HCT116 (cell line): ENCODE measurements around the gene TIMD4. TPM values are rescaled to one million over a fixed set of nuclear protein-coding genes. Genes with fewer than 3 reads are reported as not detected.

Experiments used
- ATAC-seq: fragments of 200-7000 bp; cut with Tn5 transposase; 2 replicates; pipeline ENCODE4 v1.9.1; 2020; ENCODE audit warnings: mild to moderate bottlenecking, moderate library complexity
- Bru-seq: library from RNA; stranded (reverse); fragments of 400-500 nt; gene quantifications from one replicate; lab custom pipeline; 2021; lab: Mats Ljungman, UMichigan
- BruChase-seq, 2 experiments: library from RNA; stranded (reverse); fragments of 400-500 nt; gene quantifications; one replicate each; lab custom pipeline; 2021; lab: Mats Ljungman, UMichigan
- BruUV-seq: library from RNA; stranded (reverse); fragments of 400-500 nt; replicated peaks from 2 replicates; lab custom pipeline; 2021; lab: Mats Ljungman, UMichigan
- CTCF ChIA-PET: fragments of 300-600 bp; sonication (Branson Sonifier 250); formaldehyde crosslinking; loops from one replicate; lab custom pipeline; 2021; ENCODE audit warnings: antibody characterized with exemption; lab: Charles Lee
- POLR2A ChIA-PET: fragments of 300-600, 350-600 bp; sonication (Branson Sonifier 250); formaldehyde crosslinking; loops from one replicate; lab custom pipeline; 2021; ENCODE audit warnings: antibody characterized with exemption; lab: Charles Lee
- RAD21 ChIA-PET, 2 experiments: fragments of 300-600 bp; sonication (Branson Sonifier 250); formaldehyde crosslinking; loops; one replicate each; lab custom pipeline; 2023; ENCODE audit warnings: low total read pairs in 2 of 2; ENCODE audit not compliant: uncharacterized antibody in 2 of 2, unreplicated experiment in 2 of 2, low non-redundant PET in 1 of 2; lab: Charles Lee
- DNase-seq: peaks from one replicate; pipeline ENCODE4 v3.0.0-alpha.2; 2010; ENCODE audit warnings: low read depth, low spot score
- H2AFZ ChIP-seq: fragments of 200-600 bp; shearing (Covaris generic), sonication (generic); 2 replicates; pipeline ENCODE4 v1.6.1; 2017; ENCODE audit warnings: low read depth, mixed run types, mixed read lengths, antibody characterized with exemption, low read length; ENCODE audit not compliant: poor library complexity, severe bottlenecking
- H3K27ac ChIP-seq: 2 replicates; pipeline ENCODE4 v1.5.1; 2012; ENCODE audit warnings: low read depth, low read length
- H3K27me3 ChIP-seq: fragments of 200-600 bp; sonication (generic); 2 replicates; pipeline ENCODE4 v1.6.1; 2016; ENCODE audit warnings: mixed run types, low read length, mixed read lengths; ENCODE audit not compliant: insufficient read depth
- H3K36me3 ChIP-seq, 2 experiments: fragments of 200-500 bp in 1 of 2; fragments of 200-600 bp in 1 of 2; sonication (Bioruptor generic) in 1 of 2; sonication (generic) in 1 of 2; 2 replicates each; pipeline versions ENCODE4 v1.5.1 to v1.6.1; 2014 to 2016; ENCODE audit warnings: low read length in 2 of 2, inconsistent platforms in 1 of 2, mixed read lengths in 1 of 2, mixed run types in 1 of 2; ENCODE audit not compliant: insufficient read depth in 2 of 2, control insufficient read depth in 1 of 2
- H3K4me1 ChIP-seq, 2 experiments: fragments of 200-600 bp in 1 of 2; sonication (generic) in 1 of 2; 2 replicates each; pipeline versions ENCODE4 v1.5.1 to v1.6.1; 2012 to 2017; ENCODE audit warnings: low read length in 2 of 2, inconsistent platforms in 1 of 2, mild to moderate bottlenecking in 1 of 2, mixed read lengths in 1 of 2, mixed run types in 1 of 2, moderate library complexity in 1 of 2; ENCODE audit not compliant: insufficient read depth in 2 of 2, control insufficient read depth in 1 of 2
- H3K4me2 ChIP-seq: fragments of 200-600 bp; sonication (generic); 2 replicates; pipeline ENCODE4 v1.6.1; 2017; ENCODE audit warnings: mixed run types, low read length, mixed read lengths
- H3K4me3 ChIP-seq, 2 experiments: fragments of 200-600 bp in 1 of 2; sonication (generic) in 1 of 2; replicated peaks in 1 of 2; 2 replicates each; pipeline ENCODE4 v1.5.1; 2011 to 2016; ENCODE audit warnings: low read length in 2 of 2, control low read depth in 1 of 2, low read depth in 1 of 2, mild to moderate bottlenecking in 1 of 2, mixed read lengths in 1 of 2, mixed run types in 1 of 2
- H3K79me2 ChIP-seq: fragments of 200-600 bp; sonication (generic); 2 replicates; pipeline ENCODE4 v1.6.1; 2017; ENCODE audit warnings: mild to moderate bottlenecking, mixed run types, low read length, moderate library complexity, mixed read lengths; ENCODE audit not compliant: insufficient read depth
- H3K9ac ChIP-seq: fragments of 200-600 bp; sonication (generic); 2 replicates; pipeline ENCODE4 v1.6.1; 2016; ENCODE audit warnings: low read length, mixed read lengths
- H3K9me2 ChIP-seq: fragments of 200-600 bp; sonication (generic), shearing (Covaris generic); 2 replicates; pipeline ENCODE4 v1.6.1; 2017; ENCODE audit warnings: mixed run types, mild to moderate bottlenecking, moderate library complexity; ENCODE audit not compliant: insufficient read depth
- H3K9me3 ChIP-seq, 2 experiments: fragments of 200-500 bp in 1 of 2; fragments of 200-600 bp in 1 of 2; sonication (Bioruptor generic) in 1 of 2; sonication (generic) in 1 of 2; 2 replicates each; pipeline ENCODE4 v1.6.1; 2014 to 2017; ENCODE audit warnings: low read length in 2 of 2, mixed read lengths in 2 of 2, inconsistent platforms in 1 of 2, low read depth in 1 of 2, mild to moderate bottlenecking in 1 of 2, mixed run types in 1 of 2, moderate library complexity in 1 of 2; ENCODE audit not compliant: control insufficient read depth in 1 of 2, insufficient read depth in 1 of 2
- H4K20me1 ChIP-seq: fragments of 200-600 bp; sonication (generic), shearing (Covaris generic); 2 replicates; pipeline ENCODE4 v1.6.1; 2017; ENCODE audit warnings: mixed run types, mild to moderate bottlenecking, moderate library complexity; ENCODE audit not compliant: insufficient read depth
- CEBPB ChIP-seq: IDR thresholded peaks from 2 replicates; pipeline ENCODE4 v1.6.1; 2012; ENCODE audit warnings: low read depth
- FOSL1 ChIP-seq: IDR thresholded peaks from 2 replicates; pipeline ENCODE4 v1.6.1; 2012; ENCODE audit warnings: low read depth
- POLR2AphosphoS5 ChIP-seq: IDR thresholded peaks from 2 replicates; pipeline ENCODE4 v1.6.1; 2011; ENCODE audit warnings: mild to moderate bottlenecking, low read depth, low read length, moderate library complexity
- RAD21 ChIP-seq: IDR thresholded peaks from 2 replicates; pipeline ENCODE4 v1.6.1; 2012; ENCODE audit warnings: low read depth, mild to moderate bottlenecking
- SIN3A ChIP-seq: IDR thresholded peaks from 2 replicates; pipeline ENCODE4 v1.6.1; 2012; ENCODE audit warnings: low read depth
- SP1 ChIP-seq: IDR thresholded peaks from 2 replicates; pipeline ENCODE4 v1.6.1; 2012; ENCODE audit warnings: low read depth
- SRF ChIP-seq: IDR thresholded peaks from 2 replicates; pipeline ENCODE4 v1.6.1; 2012; ENCODE audit warnings: low read depth
- YY1 ChIP-seq: IDR thresholded peaks from 2 replicates; pipeline ENCODE4 v1.6.1; 2011; ENCODE audit warnings: low read length, low read depth, moderate library complexity, mild to moderate bottlenecking; ENCODE audit not compliant: insufficient replicate concordance; ENCODE audit errors: extremely low read depth
- intact Hi-C: fragments of 100-400 bp; cut with micrococcal nuclease; formaldehyde crosslinking; loops from 2 replicates; pipeline ENCODE4 v1.10.0; 2022
- long read RNA-seq: library from polyadenylated mRNA; unstranded; transcript quantifications from one replicate; pipeline ENCODE4 v2.0.0, GENCODE V29; 2021; ENCODE audit not compliant: unreplicated experiment
- polyA plus RNA-seq: library from polyadenylated mRNA; unstranded; fragments of >200 nt; gene quantifications from 2 replicates; pipeline ENCODE4 v1.2.1, GENCODE V29; 2012; ENCODE audit warnings: missing spikeins
- total RNA-seq: library from RNA; stranded (reverse); gene quantifications from one replicate; pipeline ENCODE4 v1.2.1, GENCODE V29; 2021; ENCODE audit not compliant: unreplicated experiment
- TF ChIP-seq, protein P1 (sequence below): IDR thresholded peaks from 2 replicates; pipeline ENCODE4 v1.6.1; 2012; ENCODE audit warnings: low read depth

TIMD4 gene
- total RNA-seq (not detected), Bru-seq, nascent RNA (not detected), BruChase-seq, experiment 1, labeled RNA remaining after a 6-hour chase (percentile 8 among the genes with signal in this experiment), BruChase-seq, experiment 2, labeled RNA remaining after a 2-hour chase (percentile 2 among the genes with signal in this experiment)
- polyA plus RNA-seq: not detected in 2 replicates
- long read RNA-seq: 0 reads

- no TSS peak for BruUV-seq
- TF ChIP-seq YY1 (no peak), SP1 (no peak), POLR2AphosphoS5 (no peak), RAD21 (no peak), SRF (no peak), CEBPB (no peak), SIN3A (no peak), FOSL1 (no peak)
- TF ChIP-seq, protein P1, sequence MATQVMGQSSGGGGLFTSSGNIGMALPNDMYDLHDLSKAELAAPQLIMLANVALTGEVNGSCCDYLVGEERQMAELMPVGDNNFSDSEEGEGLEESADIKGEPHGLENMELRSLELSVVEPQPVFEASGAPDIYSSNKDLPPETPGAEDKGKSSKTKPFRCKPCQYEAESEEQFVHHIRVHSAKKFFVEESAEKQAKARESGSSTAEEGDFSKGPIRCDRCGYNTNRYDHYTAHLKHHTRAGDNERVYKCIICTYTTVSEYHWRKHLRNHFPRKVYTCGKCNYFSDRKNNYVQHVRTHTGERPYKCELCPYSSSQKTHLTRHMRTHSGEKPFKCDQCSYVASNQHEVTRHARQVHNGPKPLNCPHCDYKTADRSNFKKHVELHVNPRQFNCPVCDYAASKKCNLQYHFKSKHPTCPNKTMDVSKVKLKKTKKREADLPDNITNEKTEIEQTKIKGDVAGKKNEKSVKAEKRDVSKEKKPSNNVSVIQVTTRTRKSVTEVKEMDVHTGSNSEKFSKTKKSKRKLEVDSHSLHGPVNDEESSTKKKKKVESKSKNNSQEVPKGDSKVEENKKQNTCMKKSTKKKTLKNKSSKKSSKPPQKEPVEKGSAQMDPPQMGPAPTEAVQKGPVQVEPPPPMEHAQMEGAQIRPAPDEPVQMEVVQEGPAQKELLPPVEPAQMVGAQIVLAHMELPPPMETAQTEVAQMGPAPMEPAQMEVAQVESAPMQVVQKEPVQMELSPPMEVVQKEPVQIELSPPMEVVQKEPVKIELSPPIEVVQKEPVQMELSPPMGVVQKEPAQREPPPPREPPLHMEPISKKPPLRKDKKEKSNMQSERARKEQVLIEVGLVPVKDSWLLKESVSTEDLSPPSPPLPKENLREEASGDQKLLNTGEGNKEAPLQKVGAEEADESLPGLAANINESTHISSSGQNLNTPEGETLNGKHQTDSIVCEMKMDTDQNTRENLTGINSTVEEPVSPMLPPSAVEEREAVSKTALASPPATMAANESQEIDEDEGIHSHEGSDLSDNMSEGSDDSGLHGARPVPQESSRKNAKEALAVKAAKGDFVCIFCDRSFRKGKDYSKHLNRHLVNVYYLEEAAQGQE: no peak
- CTCF ChIA-PET: no interaction called here
These were observed at the start of gene TIMD4 for GRCh38 chr5:156963125-156963524. TSS of gene TIMD4 (minus strand) at chr5:156963226. CDS start at chr5:156963198, 28 bp downstream.

More at GRCh38 chr5:156963125-156963524, at the start of gene TIMD4:
- DNase-seq: no peak
- Histone ChIP-seq H3K9ac (no peak within 1 kb of the TSS), H4K20me1 (no peaks in the 10 kb centered on the region), H3K27me3 (no peaks in the 10 kb centered on the region), H3K36me3 (no peaks in the 10 kb centered on the region), H3K4me2 (no peak within 1 kb of the TSS), H3K9me2 (no peaks in the 10 kb centered on the region), H3K27ac (no peak within 1 kb of the TSS), H3K4me1 (no peaks in the 10 kb centered on the region), H3K9me3 (no peaks in the 10 kb centered on the region), H2AFZ (no peak within 1 kb of the TSS), H3K4me3 (no peak within 1 kb of the TSS), H3K79me2 (no peaks in the 10 kb centered on the region)
- POLR2A ChIA-PET: no interaction called here
- RAD21 ChIA-PET: no interaction called here
- intact Hi-C loops: no loop called here
- no peak for ATAC-seq
